Neural cell (in vitro differentiated cells): ENCODE measurements around the gene FARP1. TPM values are rescaled to one million over a fixed set of nuclear protein-coding genes. Genes with fewer than 3 reads are reported as not detected.

Experiments used
- H2AFZ ChIP-seq: fragments of 200-600, 300-800 bp; sonication (generic), shearing (Covaris generic); 2 replicates; pipeline ENCODE4 v1.6.0; 2014; ENCODE audit warnings: low read depth, mild to moderate bottlenecking, antibody characterized with exemption, low read length, moderate library complexity
- H3F3A ChIP-seq: fragments of 200-600 bp; shearing (Covaris generic); 2 replicates; pipeline ENCODE4 v1.6.1; 2016; ENCODE audit warnings: mild to moderate bottlenecking, moderate library complexity, mixed read lengths, antibody characterized with exemption, low read length; ENCODE audit not compliant: insufficient read depth, poor library complexity, severe bottlenecking
- H3K27ac ChIP-seq: fragments of 200-600, 300-800 bp; sonication (generic), shearing (Covaris generic); 2 replicates; pipeline ENCODE4 v1.5.1; 2014; ENCODE audit warnings: mild to moderate bottlenecking, low read length, moderate library complexity
- H3K27me3 ChIP-seq: fragments of 300-800, 200-600 bp; sonication (generic), shearing (Covaris generic); 2 replicates; pipeline ENCODE4 v1.6.0; 2014; ENCODE audit warnings: mild to moderate bottlenecking, low read depth, low read length, moderate library complexity; ENCODE audit not compliant: insufficient read depth
- H3K36me3 ChIP-seq: fragments of 300-800, 200-600 bp; sonication (generic), shearing (Covaris generic); 2 replicates; pipeline ENCODE4 v1.5.1; 2014; ENCODE audit warnings: mild to moderate bottlenecking, antibody characterized with exemption, low read length, moderate library complexity; ENCODE audit not compliant: insufficient read depth
- H3K4me2 ChIP-seq: fragments of 300-800, 200-600 bp; sonication (generic), shearing (Covaris generic); 2 replicates; pipeline ENCODE4 v1.6.0; 2014; ENCODE audit warnings: mild to moderate bottlenecking, low read length
- H3K4me3 ChIP-seq: fragments of 300-800, 200-600 bp; sonication (generic), shearing (Covaris generic); 2 replicates; pipeline ENCODE4 v1.5.1; 2014; ENCODE audit warnings: mild to moderate bottlenecking, low read length, moderate library complexity
- H3K79me2 ChIP-seq: fragments of 200-600 bp; shearing (Covaris generic); replicated peaks from 2 replicates; pipeline ENCODE4 v1.6.0; 2014; ENCODE audit warnings: mild to moderate bottlenecking, low read length, moderate library complexity; ENCODE audit not compliant: insufficient read depth
- H3K9ac ChIP-seq: fragments of 300-800, 200-600 bp; sonication (generic), shearing (Covaris generic); 2 replicates; pipeline ENCODE4 v1.6.1; 2016; ENCODE audit warnings: mild to moderate bottlenecking, low read length, mixed read lengths
- H3K9me2 ChIP-seq: fragments of 200-600 bp; shearing (Covaris generic); 2 replicates; pipeline ENCODE4 v1.6.1; 2016; ENCODE audit warnings: mild to moderate bottlenecking, low read length, mixed read lengths; ENCODE audit not compliant: insufficient read depth
- H3K9me3 ChIP-seq: fragments of 200-600, 300-800 bp; sonication (generic), shearing (Covaris generic); 2 replicates; pipeline ENCODE4 v1.6.1; 2016; ENCODE audit warnings: mild to moderate bottlenecking, mixed run types, low read length, moderate library complexity, mixed read lengths
- H4K20me1 ChIP-seq: fragments of 200-600 bp; shearing (Covaris generic); 2 replicates; pipeline ENCODE4 v1.6.1; 2016; ENCODE audit warnings: mild to moderate bottlenecking, mixed run types; ENCODE audit not compliant: insufficient read depth
- CTCF ChIP-seq: fragments of 450-650 bp; IDR thresholded peaks from 2 replicates; pipeline ENCODE4 v1.5.1; 2014; ENCODE audit warnings: antibody characterized with exemption, mild to moderate bottlenecking, moderate library complexity; ENCODE audit not compliant: poor library complexity, severe bottlenecking
- EP300 ChIP-seq: fragments of 450-650 bp; conservative IDR thresholded peaks from 2 replicates; pipeline ENCODE4 v1.6.1; 2014; ENCODE audit warnings: antibody characterized with exemption, mild to moderate bottlenecking, moderate library complexity; ENCODE audit not compliant: poor library complexity, severe bottlenecking
- EZH2 ChIP-seq: fragments of 200-600, 300-800 bp; shearing (Covaris generic), sonication (generic); IDR thresholded peaks from 2 replicates; pipeline ENCODE4 v1.6.1; 2014; ENCODE audit warnings: antibody characterized with exemption, low read length, borderline replicate concordance, mild to moderate bottlenecking; ENCODE audit not compliant: insufficient read depth, poor library complexity, severe bottlenecking
- MXI1 ChIP-seq: fragments of 450-650 bp; conservative IDR thresholded peaks from 2 replicates; pipeline ENCODE4 v1.6.1; 2014; ENCODE audit warnings: antibody characterized with exemption, mild to moderate bottlenecking; ENCODE audit not compliant: poor library complexity, severe bottlenecking
- POLR2AphosphoS5 ChIP-seq: IDR thresholded peaks from 2 replicates; pipeline ENCODE4 v1.6.1; 2012
- RAD21 ChIP-seq: fragments of 450-650 bp; conservative IDR thresholded peaks from 2 replicates; pipeline ENCODE4 v1.6.1; 2014; ENCODE audit warnings: antibody characterized with exemption, mild to moderate bottlenecking, moderate library complexity
- REST ChIP-seq: IDR thresholded peaks from 2 replicates; pipeline ENCODE4 v1.6.1; 2012; ENCODE audit warnings: borderline replicate concordance
- SMC3 ChIP-seq: fragments of 450-650 bp; conservative IDR thresholded peaks from 2 replicates; pipeline ENCODE4 v1.6.1; 2014; ENCODE audit warnings: antibody characterized with exemption, mild to moderate bottlenecking, moderate library complexity; ENCODE audit not compliant: poor library complexity
- TAF1 ChIP-seq: IDR thresholded peaks from 2 replicates; pipeline ENCODE4 v1.6.1; 2012; ENCODE audit warnings: low read depth
- polyA plus RNA-seq: library from polyadenylated mRNA; depleted of rRNA; stranded (reverse); fragments of >200 nt; gene quantifications from 2 replicates; pipeline ENCODE4 v1.2.3, GENCODE V29; 2014

The FARP1 gene
- polyA plus RNA-seq, 1 donor from 2014 or later: 19.7 TPM

GRCh38 chr13:98188544-98189166 lies 45.8 kb downstream of the FARP1 start:
- H3K4me2 ChIP-seq: no peak overlapping the region
- H3K27ac ChIP-seq: no peak overlapping the region
- no peaks in the 10 kb centered on the region for H4K20me1 ChIP-seq
- no peak for TF ChIP-seq EZH2
- TF ChIP-seq SMC3: no peak
- TF ChIP-seq POLR2AphosphoS5: no peak
- no peak overlapping the region for H3K4me3 ChIP-seq
- H3K9ac ChIP-seq: no peak overlapping the region
- no peaks in the 10 kb centered on the region for H3K36me3 ChIP-seq
- H3K79me2 ChIP-seq: peaks cover 51% of the 10 kb centered on the region
- H2AFZ ChIP-seq: no peak overlapping the region
- no peaks in the 10 kb centered on the region for H3K9me2 ChIP-seq
- H3K9me3 ChIP-seq: no peaks in the 10 kb centered on the region
- H3K27me3 ChIP-seq: no peaks in the 10 kb centered on the region
- no peaks in the 10 kb centered on the region for H3F3A ChIP-seq

- Histone ChIP-seq H3K36me3 (no peaks in the 10 kb centered on the region), H3K9me2 (no peaks in the 10 kb centered on the region), H4K20me1 (no peaks in the 10 kb centered on the region), H3K27me3 (no peaks in the 10 kb centered on the region), H3K4me3 (no peak overlapping the region), H3K9ac (no peak overlapping the region), H3K27ac (no peak overlapping the region), H2AFZ (no peak overlapping the region), H3K9me3 (no peaks in the 10 kb centered on the region), H3F3A (no peaks in the 10 kb centered on the region), H3K4me2 (no peak overlapping the region), H3K79me2 (peaks cover 47% of the 10 kb centered on the region)
- TF ChIP-seq REST (no peak), TAF1 (no peak), MXI1 (no peak), POLR2AphosphoS5 (no peak), CTCF (no peak), EP300 (no peak), SMC3 (no peak), RAD21 (no peak), EZH2 (no peak)
Observed at GRCh38 chr13:98189841-98190505, 47.1 kb downstream of the FARP1 start.
